GM18867 (cell line): ENCODE measurements around the gene TTC39C.

Experiments
- ATAC-seq: cut with Tn5 transposase; IDR thresholded peaks from one replicate; pipeline ENCODE4 v1.9.1; 2021; ENCODE audit warnings: mild to moderate bottlenecking, moderate library complexity; ENCODE audit not compliant: unreplicated experiment

TTC39C gene

GRCh38 chr18:23990474-23991410 is 23.8 kb upstream of the TTC39C start:
- no peak for ATAC-seq

- ATAC-seq, result no peak
Observed at GRCh38 chr18:23992089-23992940, 22.2 kb upstream of the TTC39C start.

GRCh38 chr18:23992941-23993280 is 21.6 kb upstream of the TTC39C start:
- ATAC-seq, result no peak

- no peak for ATAC-seq
Observed at GRCh38 chr18:23994361-23994902, 20.1 kb upstream of the TTC39C start.

GRCh38 chr18:23995180-23995579 is 19.4 kb upstream of the TTC39C start:
- no peak for ATAC-seq

GRCh38 chr18:23998018-23998417 is 16.5 kb upstream of the TTC39C start:
- ATAC-seq, result no peak

- ATAC-seq, result no peak
Observed at GRCh38 chr18:23998820-23999219, 15.7 kb upstream of the TTC39C start.

- peak; percentile 44 for ATAC-seq
Observed at GRCh38 chr18:24000613-24001490, 13.7 kb upstream of the TTC39C start.

GRCh38 chr18:24002479-24002878 is 12.1 kb upstream of the TTC39C start:
- ATAC-seq, result no peak

GRCh38 chr18:24003288-24003687 is 11.3 kb upstream of the TTC39C start:
- no peak for ATAC-seq

GRCh38 chr18:24003903-24004640 is 10.5 kb upstream of the TTC39C start:
- no peak for ATAC-seq

- ATAC-seq, result no peak
Observed at GRCh38 chr18:24006712-24007313, 7.7 kb upstream of the TTC39C start.

- no peak for ATAC-seq
Observed at GRCh38 chr18:24009246-24009645, 5.3 kb upstream of the TTC39C start.

GRCh38 chr18:24009651-24010333 is 4.8 kb upstream of the TTC39C start:
- peak; percentile 50 for ATAC-seq

- no peak for ATAC-seq
Observed at GRCh38 chr18:24010673-24011072, 3.9 kb upstream of the TTC39C start.

- ATAC-seq, result no peak
Observed at GRCh38 chr18:24011123-24011917, 3.2 kb upstream of the TTC39C start.

GRCh38 chr18:24013051-24013450 is 1.5 kb upstream of the TTC39C start:
- no peak for ATAC-seq

- no peak for ATAC-seq
Observed at GRCh38 chr18:24014986-24015638, 558 bp downstream of the TTC39C start.
